Left lung (tissue), 14 donors: Measurements from ENCODE around the gene JPH2. TPM values are rescaled to one million over a fixed set of nuclear protein-coding genes. Genes with fewer than 3 reads are reported as not detected.
"Not testable (repeated sequence)": the region's sequence is repeated elsewhere in the genome, so short reads cannot be mapped to it uniquely, and the experiment has no call there.

Experiments used
- ATAC-seq: fragments of 200-7000 bp; cut with Tn5 transposase; one replicate; pipeline ENCODE4 v1.9.1; 2020; ENCODE audit warnings: moderate library complexity
- DNase-seq, 4 donors: peaks; one replicate each; pipeline ENCODE4 v3.0.0-alpha.2; 2013 to 2020
- H3K27ac ChIP-seq, 2 donors: fragments of 200-600 bp; sonication (generic) in 1 of 2; one replicate each; pipeline versions ENCODE4 v1.5.0 to v1.8.0; 2020 to 2021
- H3K27me3 ChIP-seq, 2 donors: fragments of 200-600 bp; sonication (generic) in 1 of 2; one replicate each; pipeline versions ENCODE4 v1.5.0 to v1.8.0; 2020 to 2021
- H3K36me3 ChIP-seq, 2 donors: fragments of 200-600 bp; sonication (generic) in 1 of 2; one replicate each; pipeline versions ENCODE4 v1.5.0 to v1.8.0; 2020 to 2021
- H3K4me1 ChIP-seq, 2 donors: fragments of 200-600 bp; one replicate each; pipeline ENCODE4 v1.8.0; 2021
- H3K4me3 ChIP-seq, 2 donors: fragments of 200-600 bp; sonication (generic) in 1 of 2; one replicate each; pipeline versions ENCODE4 v1.5.0 to v1.8.0; 2020 to 2021; ENCODE audit warnings: mild to moderate bottlenecking in 1 of 2
- H3K9me3 ChIP-seq, 2 donors: fragments of 200-600 bp; sonication (generic) in 1 of 2; one replicate each; pipeline versions ENCODE4 v1.5.0 to v1.8.0; 2020 to 2021
- CTCF ChIP-seq, 2 donors: fragments of 200-600 bp; sonication (generic) in 1 of 2; IDR thresholded peaks; one replicate each; pipeline versions ENCODE4 v1.5.0 to v1.8.0; 2021; ENCODE audit warnings: antibody characterized with exemption in 2 of 2
- intact Hi-C, 2 donors: fragments of 100-400 bp; cut with DNase I; formaldehyde crosslinking; loops; one replicate each; pipeline versions ENCODE4 v1.11.2 to v1.14.2; 2022
- long read RNA-seq, 12 donors: library from polyadenylated mRNA in 2 of 12; unstranded in 2 of 12; transcript quantifications; one replicate each; pipeline ENCODE4 v2.0.0 and lab custom pipeline, GENCODE V29; 2019 to 2026
- polyA plus RNA-seq, 6 donors: library from polyadenylated mRNA; unstranded; fragments of 120-200 nt; gene quantifications; one replicate each; pipeline ENCODE4 v1.2.1, GENCODE V29; 2013; ENCODE audit not compliant: insufficient read length in 6 of 6
- total RNA-seq, 2 donors: library from RNA; stranded (reverse); fragmentation: NEBNext Ultra II Directional; extraction: Animal tissue kit (Norgen Biotek cat#: 25700); gene quantifications; one replicate each; pipeline ENCODE4 v1.2.1, GENCODE V29; 2021
- donor health status: DM: no; HTN: yes; CAD: no.
- donor health status: DM: no; HTN: no; CAD: no.

Gene JPH2
- 1 to 10 TPM; 3.4 to 7.4 TPM for total RNA-seq
- 1 to 10 TPM in 3 of 6 donors, under 1 TPM in 3; 0.83 to 1.9 (median 1.1) TPM for polyA plus RNA-seq
- long read RNA-seq, donor 1, full-length matches to known transcripts = 1 of 1 reads
- long read RNA-seq, donor 1, partial matches to known transcripts = 0 of 1 reads
- long read RNA-seq, donor 1, other reads (novel, unspliced or antisense) = 0 of 1 reads
- long read RNA-seq, donor 2 = 0 reads
- long read RNA-seq, donor 3, full-length matches to known transcripts = 2 of 21 reads
- long read RNA-seq, donor 3, partial matches to known transcripts = 19 of 21 reads
- long read RNA-seq, donor 3, other reads (novel, unspliced or antisense) = 0 of 21 reads
- long read RNA-seq, donor 4, partial matches to known transcripts = 0 of 1 reads
- long read RNA-seq, donor 4, other reads (novel, unspliced or antisense) = 1 of 1 reads
- long read RNA-seq, donor 5 = 0 reads
- long read RNA-seq, donor 6 = 0 reads
- long read RNA-seq, donor 7 = 0 reads
- long read RNA-seq, donor 8 = 0 reads
- long read RNA-seq, donor 9 = 0 reads
- long read RNA-seq, donor 10, partial matches to known transcripts = 0 of 3 reads
- long read RNA-seq, donor 10, other reads (novel, unspliced or antisense) = 1 of 3 reads
- long read RNA-seq, donor 11 = 0 reads
- long read RNA-seq, donor 12 = 0 reads

DNA sequence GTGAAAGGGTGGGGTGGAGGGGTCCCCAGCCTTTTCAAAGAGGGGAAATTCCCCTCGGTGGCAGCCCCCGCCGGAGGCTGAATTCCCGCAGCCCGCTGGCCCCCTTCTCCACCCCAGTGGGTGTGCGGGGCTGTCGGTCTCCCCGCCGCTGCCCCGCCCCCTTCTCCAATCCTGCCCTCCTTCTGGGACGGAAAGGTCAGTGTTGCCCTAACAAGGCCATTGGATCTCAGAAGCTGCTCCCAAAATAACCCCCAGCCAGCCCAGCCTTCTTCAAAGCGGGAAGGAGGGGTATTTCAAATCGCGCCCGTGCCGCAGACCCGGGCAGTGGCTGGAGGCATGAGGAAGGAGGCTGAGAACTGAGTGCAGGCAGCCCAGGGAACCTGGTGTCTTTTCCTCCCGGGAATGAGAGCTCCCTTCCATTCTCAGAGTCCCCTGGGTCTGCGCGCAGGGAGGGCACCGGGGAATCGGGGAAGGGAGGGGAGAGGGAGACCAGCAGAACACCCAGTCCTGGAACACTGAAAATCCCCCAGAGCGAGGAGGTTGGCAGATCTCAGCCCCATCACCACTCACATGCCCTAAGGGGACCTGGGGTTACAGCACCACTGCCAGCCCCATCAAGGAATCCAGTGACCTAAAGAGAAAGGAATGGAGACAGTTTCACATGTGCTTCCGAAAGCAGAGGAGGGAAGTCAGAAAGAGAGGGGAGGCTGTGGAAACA lies at the start of gene JPH2:
Gene JPH2 (minus strand): TSS at position 135 of the 718 bp plus-strand sequence. CDS start 483 bp downstream, outside the sequence.
- DNase-seq = no peak
- Histone ChIP-seq H3K4me1 (peaks cover 9 to 15% of the 10 kb centered on the region in 2 donors), H3K27me3 (peaks cover 7 to 59% of the 10 kb centered on the region in 2 donors), H3K4me3 (peak within 1 kb of the TSS; percentile 15 to 21), H3K27ac (no peak within 1 kb of the TSS), H3K9me3 (no peaks in the 10 kb centered on the region), H3K36me3 (no peaks in the 10 kb centered on the region)
- no peak for TF ChIP-seq CTCF (IDR thresholded peaks at IDR 0.05)
- intact Hi-C loops = no loop called here
- ATAC-seq = peak; percentile 50

- Histone ChIP-seq H3K4me3 (no peak overlapping the region), H3K36me3 (no peaks in the 10 kb centered on the region), H3K9me3 (peaks cover 0 to 3% of the 10 kb centered on the region in 2 donors), H3K27me3 (no peaks in the 10 kb centered on the region), H3K4me1 (no peaks in the 10 kb centered on the region), H3K27ac (no peak overlapping the region)
- intact Hi-C loops = no loop called here
- DNase-seq (no peak), ATAC-seq (no peak)
- no peak for TF ChIP-seq CTCF (IDR thresholded peaks at IDR 0.05)
Measured at GRCh38 chr20:44235702-44236101, 48.7 kb upstream of the JPH2 start.

DNA sequence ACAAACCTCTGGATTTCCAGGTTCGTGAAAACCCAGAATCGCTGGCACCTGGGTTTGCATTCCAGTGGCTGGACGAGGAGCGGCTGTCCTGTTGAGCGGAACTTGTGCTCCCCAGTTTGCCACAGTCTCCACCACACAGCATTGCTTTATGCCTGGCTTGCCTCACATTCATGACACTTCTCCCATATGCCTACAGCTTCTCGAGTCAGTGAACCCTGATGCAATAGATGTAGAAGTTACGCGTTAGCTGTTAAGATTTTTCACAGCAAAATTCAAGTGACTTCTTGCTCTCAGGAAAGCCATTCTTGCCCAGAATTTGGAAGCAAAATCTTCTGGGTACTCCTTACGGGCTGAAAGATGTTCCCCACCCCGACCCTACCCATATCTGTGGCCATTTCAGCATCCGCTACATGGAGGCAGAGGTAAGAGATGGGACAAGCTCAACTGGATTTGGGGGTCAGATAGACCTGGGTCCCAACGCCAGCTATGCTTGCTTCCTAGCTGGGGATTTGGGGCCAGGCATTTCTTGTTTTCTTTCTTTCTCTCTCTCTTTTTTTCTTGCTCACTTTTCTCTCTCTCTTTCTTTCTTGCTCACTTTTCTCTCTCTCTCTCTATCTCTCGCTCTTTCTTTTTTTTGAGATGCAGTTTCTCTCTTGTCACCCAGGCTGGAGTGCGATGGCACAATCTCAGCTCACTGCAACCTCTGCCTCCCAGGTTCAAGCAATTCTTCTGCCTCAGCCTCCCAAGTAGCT lies 47.8 kb upstream of the JPH2 start:
- Histone ChIP-seq H3K4me3 (no peak overlapping the region), H3K9me3 (peaks cover 0 to 3% of the 10 kb centered on the region in 2 donors), H3K36me3 (no peaks in the 10 kb centered on the region), H3K4me1 (no peaks in the 10 kb centered on the region), H3K27ac (no peak overlapping the region), H3K27me3 (no peaks in the 10 kb centered on the region)
- DNase-seq (no peak), ATAC-seq (no peak)
- intact Hi-C loops = no loop called here
- TF ChIP-seq CTCF (IDR thresholded peaks at IDR 0.05) = no peak

DNA sequence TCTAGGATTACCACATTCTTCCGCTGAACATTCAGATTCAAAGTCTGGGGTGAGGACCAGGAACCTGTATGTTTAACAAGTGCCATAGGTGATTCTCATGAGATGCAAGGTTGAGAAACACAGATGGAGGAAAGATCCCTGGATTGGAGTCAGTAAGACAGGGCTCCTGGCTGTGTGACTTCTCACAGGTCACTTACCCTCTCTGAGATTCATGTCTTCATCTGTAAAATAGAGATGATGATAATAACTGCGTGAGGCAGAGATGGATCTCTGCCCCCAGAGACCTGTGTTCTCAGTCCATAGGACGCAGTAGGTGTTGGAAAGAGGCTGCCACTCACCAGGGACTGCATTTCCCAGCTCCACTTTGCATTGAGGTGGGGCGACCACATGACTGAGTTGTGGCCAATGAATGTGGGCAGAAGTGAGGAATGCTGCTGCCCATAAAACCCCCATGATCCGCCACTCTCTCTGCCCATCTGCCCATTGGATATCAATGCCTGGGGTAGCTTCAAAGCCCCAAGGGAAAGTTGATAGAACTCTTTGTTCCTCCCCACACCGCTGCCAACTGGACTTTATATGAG lies 46.5 kb upstream of the JPH2 start:
- intact Hi-C loops = no loop called here
- no peak for TF ChIP-seq CTCF (IDR thresholded peaks at IDR 0.05)
- no peak overlapping the region for H3K27ac ChIP-seq
- DNase-seq (no peak), ATAC-seq (no peak)
- H3K4me3 ChIP-seq = no peak overlapping the region
- no peaks in the 10 kb centered on the region for H3K27me3 ChIP-seq
- H3K4me1 ChIP-seq = no peaks in the 10 kb centered on the region
- no peaks in the 10 kb centered on the region for H3K36me3 ChIP-seq
- H3K9me3 ChIP-seq = no peaks in the 10 kb centered on the region

GRCh38 chr20:44232469-44232856 lies 45.5 kb upstream of the JPH2 start:
- H3K27ac ChIP-seq, intact Hi-C loops, ATAC-seq, H3K36me3 ChIP-seq, H3K4me1 ChIP-seq, H3K9me3 ChIP-seq, H3K4me3 ChIP-seq, DNase-seq, H3K27me3 ChIP-seq: not testable (repeated sequence)
